Activated CD8-positive, alpha-beta memory T cell treated with anti-CD3 and anti-CD28 coated beads for 24 hours (primary cell): ENCODE data around the gene EFNA1.
A peak's percentile ranks its signal among the peaks of the same experiment; 100 is the strongest.
"Not testable (repeated sequence)": the region's sequence is repeated elsewhere in the genome, so short reads cannot be mapped to it uniquely, and the experiment has no call there.

Source experiments
- DNase-seq: peaks from one replicate; pipeline ENCODE4 v3.0.0-alpha.2; 2020

EFNA1 gene

GRCh38 chr1:155160128-155160527 lies 32.5 kb downstream of the EFNA1 start:
- no peak for DNase-seq

DNA sequence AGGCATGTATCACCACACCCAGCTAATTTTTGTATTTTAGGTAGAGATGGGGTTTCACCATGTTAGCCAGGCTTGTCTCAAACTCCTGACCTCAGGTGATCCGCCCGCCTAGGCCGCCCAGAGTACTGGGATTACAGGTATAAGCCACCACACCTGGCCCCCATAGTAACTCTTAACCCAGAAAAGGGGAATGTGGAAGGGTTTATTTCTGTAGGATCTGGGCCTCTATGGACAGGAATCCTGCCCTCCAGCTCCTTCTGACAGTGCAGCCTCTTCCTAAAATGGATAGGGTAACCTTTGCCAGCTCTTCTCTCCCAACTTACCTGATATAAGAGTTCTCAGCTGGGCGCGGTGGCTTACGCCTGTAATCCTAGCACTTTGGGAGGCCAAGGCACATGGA lies 35.0 kb downstream of the EFNA1 start:
- not testable (repeated sequence) for DNase-seq

GRCh38 chr1:155163785-155164184 lies 36.1 kb downstream of the EFNA1 start:
- not testable (repeated sequence) for DNase-seq

- not testable (repeated sequence) for DNase-seq
Measured at GRCh38 chr1:155164625-155165024, 36.9 kb downstream of the EFNA1 start.

- peak; percentile 47 for DNase-seq
Measured at GRCh38 chr1:155166051-155166470, 38.4 kb downstream of the EFNA1 start.

GRCh38 chr1:155166471-155167165 lies 38.9 kb downstream of the EFNA1 start:
- DNase-seq: peak; percentile 49

DNA sequence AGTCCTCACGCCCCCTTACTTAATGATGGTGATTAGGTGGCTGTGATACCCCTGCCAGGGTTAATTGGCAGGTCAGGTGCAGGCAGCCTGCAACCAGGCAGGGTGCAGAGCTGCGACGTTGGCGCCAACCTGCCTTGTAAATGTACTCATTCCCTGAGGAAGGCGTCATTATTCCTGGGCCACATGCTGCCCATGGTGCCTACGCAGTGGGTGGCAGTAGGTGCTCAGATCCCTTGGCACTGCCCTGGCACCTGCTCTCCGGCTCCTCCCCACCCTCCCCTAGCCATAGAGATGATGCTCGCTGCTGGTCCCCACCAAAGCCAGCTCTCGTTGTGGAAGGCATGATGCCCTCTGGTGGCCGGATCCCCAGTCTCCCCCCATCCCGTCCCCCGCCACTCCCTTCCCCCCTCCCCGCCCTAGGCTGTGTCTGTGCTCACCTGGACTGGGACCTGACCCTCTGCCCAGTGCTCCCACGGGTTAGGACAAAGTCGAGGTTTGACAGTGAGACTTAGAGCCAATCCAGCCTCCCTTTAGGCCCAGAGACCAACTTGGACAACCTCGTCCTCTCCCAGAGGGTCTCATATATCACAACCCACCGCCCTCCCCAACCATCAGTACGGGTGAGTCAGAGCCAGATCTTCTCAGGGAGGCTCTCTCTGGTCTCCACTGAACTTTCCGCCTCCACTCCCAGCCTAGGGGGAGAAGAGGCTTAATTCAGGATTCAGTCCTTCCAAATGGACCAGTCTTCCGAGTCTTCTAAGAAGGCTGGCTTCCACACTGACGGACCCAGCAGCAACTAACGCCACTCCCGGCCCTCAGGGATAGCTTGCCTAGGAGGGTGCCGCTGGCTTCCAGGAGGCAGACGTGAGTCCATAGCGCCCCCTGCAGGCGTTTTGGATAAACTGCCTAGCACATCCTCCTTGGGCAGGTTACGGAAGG lies 39.8 kb downstream of the EFNA1 start:
- DNase-seq: peak; percentile 94

GRCh38 chr1:155168105-155168445 lies 40.4 kb downstream of the EFNA1 start:
- not testable (repeated sequence) for DNase-seq

- DNase-seq: peak; percentile 49
Measured at GRCh38 chr1:155168456-155169210, 41.0 kb downstream of the EFNA1 start.

GRCh38 chr1:155169541-155169940 lies 41.9 kb downstream of the EFNA1 start:
- DNase-seq: no peak

- DNase-seq: peak; percentile 9
Measured at GRCh38 chr1:155170101-155170785, 42.6 kb downstream of the EFNA1 start.

DNA sequence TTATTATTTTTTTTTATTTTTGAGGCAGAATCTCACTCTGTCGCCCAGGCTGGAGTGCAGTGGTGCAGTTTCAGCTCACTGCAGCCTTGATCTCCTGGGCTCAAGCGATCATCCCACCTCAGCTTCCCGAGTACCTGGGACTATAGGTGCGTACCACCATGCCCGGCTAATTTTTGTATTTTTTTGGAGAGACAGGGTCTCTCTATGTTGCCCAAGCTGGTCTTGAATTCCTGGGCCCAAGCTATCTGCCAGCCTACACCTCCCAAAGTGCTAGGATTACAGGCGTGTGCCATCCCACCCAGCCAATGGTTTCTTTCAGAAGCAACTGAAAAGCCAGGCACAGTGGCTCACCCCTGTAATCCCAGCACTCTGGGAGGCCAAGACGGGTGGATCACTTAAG lies 43.1 kb downstream of the EFNA1 start:
- DNase-seq: peak; percentile 32

GRCh38 chr1:155171836-155172731 lies 44.4 kb downstream of the EFNA1 start:
- DNase-seq: peak; percentile 19

DNA sequence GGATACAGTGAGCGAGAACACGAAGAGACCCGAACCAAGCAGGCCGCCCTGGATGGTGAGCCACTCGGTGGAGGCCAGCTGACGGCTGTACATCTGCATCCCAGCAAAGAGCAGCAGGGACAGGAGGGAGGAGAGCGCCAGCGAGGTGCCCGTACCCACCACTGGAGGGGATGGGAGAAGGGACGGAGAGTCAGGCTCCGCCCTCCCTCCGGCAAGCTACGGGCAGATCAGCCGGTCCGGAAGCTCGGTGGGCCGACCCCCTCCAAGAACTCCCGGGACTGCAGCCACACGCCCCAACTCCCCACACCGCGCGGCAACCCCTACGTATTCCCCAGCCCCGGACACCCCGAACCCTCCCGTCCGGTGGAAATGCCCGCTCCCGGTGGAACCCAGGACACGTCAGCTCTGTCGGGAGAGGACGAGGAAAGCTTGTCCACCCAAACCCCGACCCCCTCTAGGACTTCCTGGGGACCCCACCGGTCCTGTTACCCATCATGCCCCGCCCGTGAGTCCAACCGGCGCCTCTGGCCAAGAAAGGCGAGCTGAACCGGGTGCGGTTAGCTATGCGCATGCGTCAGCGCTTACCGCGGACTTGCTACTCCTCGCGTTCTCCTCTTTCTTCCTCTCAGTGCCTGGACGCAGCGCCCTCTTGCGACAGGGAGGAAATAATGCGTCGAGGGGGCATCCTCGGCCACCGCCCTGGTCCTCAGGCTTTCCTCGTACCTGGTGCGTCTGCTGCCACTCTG lies 45.2 kb downstream of the EFNA1 start, which contains the start of gene KRTCAP2:
Gene KRTCAP2 (minus strand): TSS at position 573 of the 746 bp plus-strand sequence. CDS start 80 bp downstream, at position 493.
- peak; percentile 97 for DNase-seq

DNA sequence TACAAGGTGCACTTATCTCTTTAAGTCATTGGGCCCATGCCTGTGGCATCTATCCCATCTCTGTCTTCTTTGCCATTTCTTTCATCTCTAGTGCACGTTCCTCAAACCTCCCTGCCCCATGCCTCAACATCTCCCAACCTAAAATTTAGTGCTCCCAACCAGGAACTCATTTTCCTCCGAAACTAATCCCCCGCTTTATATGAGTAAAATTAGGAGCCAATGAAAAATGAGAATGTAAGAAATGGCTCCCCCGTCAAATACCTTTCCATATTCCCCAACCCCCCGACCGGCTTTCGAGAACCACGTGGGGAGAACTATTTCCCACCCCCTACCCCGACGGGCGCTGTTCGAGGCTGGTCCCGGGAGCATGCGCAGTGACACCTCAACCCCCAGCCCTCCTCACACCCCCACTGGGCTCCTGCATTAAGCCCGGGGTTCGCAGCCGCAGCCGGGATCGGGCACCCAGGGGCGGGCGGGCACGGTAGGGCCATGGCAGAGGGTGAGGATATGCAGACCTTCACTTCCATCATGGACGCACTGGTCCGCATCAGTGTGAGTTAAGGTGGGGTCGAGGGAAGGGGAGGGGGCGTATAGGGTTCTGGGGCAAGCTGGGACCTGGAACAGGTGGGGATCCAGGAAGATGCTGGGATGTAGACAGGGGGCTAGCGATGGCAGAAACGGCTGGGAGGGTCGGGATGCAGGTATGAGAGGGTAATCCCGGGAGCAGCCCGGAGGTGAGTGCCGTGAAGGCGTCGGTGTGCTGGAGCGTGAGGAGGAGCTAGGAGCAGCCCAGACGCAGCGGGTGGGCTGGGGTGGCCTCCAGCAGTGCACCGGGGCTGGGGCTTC lies 46.0 kb downstream of the EFNA1 start, which contains the start of gene TRIM46:
Gene TRIM46 (plus strand): TSS at position 372 of the 846 bp plus-strand sequence. CDS start 118 bp downstream, at position 490.
- peak; percentile 88 for DNase-seq

- peak; percentile 78 for DNase-seq
Measured at GRCh38 chr1:155174324-155175280, 46.9 kb downstream of the EFNA1 start.

- DNase-seq: peak; percentile 61
Measured at GRCh38 chr1:155175281-155175926, 47.7 kb downstream of the EFNA1 start.

DNA sequence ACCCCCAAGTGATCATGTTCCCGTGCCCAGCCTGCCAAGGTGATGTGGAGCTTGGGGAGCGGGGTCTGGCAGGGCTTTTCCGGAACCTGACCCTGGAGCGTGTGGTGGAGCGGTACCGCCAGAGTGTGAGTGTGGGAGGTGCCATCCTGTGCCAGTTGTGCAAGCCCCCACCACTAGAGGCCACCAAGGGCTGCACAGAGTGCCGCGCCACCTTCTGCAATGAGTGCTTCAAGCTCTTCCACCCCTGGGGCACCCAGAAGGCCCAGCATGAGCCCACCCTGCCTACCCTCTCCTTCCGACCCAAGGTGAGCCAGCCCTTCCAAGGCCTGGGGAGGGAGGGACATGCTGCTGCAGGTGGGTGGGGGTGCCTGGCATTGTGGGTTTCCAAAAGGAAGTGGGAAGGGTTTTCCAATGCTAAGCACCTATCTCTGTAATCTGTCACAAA lies 48.3 kb downstream of the EFNA1 start:
- peak; percentile 63 for DNase-seq
